Peyer's patch (tissue), 4 donors: Measurements from ENCODE around the gene RAPGEF3.

Experiments used
- CTCF ChIP-seq, 6 experiments: fragments of 450-650 bp in 4 of 6; fragments of 200-600 bp in 2 of 6; sonication (generic) in 1 of 6; IDR thresholded peaks; one replicate each; pipeline ENCODE4 v1.5.1; 2017 to 2019; ENCODE audit warnings: antibody characterized with exemption in 6 of 6, mild to moderate bottlenecking in 3 of 6, moderate library complexity in 1 of 6
- POLR2A ChIP-seq, 2 donors: fragments of 450-650 bp; IDR thresholded peaks; one replicate each; pipeline ENCODE4 v1.5.1; 2017; ENCODE audit warnings: antibody characterized with exemption in 2 of 2, mild to moderate bottlenecking in 2 of 2, moderate library complexity in 2 of 2

GRCh38 chr12:47776471-47777143 lies 17.9 kb upstream of the RAPGEF3 start:
- TF ChIP-seq CTCF (IDR thresholded peaks at IDR 0.05) (no peak), POLR2A (IDR thresholded peaks at IDR 0.05) (no peak)
